ENCODE data around the gene GNLY. TPM values are rescaled to one million over a fixed set of nuclear protein-coding genes. Genes with fewer than 3 reads are reported as not detected.

GNLY gene
- total RNA-seq, 3 donors from 2014 or later = 3.0 to 6.5 (median 4.3) TPM

DNA sequence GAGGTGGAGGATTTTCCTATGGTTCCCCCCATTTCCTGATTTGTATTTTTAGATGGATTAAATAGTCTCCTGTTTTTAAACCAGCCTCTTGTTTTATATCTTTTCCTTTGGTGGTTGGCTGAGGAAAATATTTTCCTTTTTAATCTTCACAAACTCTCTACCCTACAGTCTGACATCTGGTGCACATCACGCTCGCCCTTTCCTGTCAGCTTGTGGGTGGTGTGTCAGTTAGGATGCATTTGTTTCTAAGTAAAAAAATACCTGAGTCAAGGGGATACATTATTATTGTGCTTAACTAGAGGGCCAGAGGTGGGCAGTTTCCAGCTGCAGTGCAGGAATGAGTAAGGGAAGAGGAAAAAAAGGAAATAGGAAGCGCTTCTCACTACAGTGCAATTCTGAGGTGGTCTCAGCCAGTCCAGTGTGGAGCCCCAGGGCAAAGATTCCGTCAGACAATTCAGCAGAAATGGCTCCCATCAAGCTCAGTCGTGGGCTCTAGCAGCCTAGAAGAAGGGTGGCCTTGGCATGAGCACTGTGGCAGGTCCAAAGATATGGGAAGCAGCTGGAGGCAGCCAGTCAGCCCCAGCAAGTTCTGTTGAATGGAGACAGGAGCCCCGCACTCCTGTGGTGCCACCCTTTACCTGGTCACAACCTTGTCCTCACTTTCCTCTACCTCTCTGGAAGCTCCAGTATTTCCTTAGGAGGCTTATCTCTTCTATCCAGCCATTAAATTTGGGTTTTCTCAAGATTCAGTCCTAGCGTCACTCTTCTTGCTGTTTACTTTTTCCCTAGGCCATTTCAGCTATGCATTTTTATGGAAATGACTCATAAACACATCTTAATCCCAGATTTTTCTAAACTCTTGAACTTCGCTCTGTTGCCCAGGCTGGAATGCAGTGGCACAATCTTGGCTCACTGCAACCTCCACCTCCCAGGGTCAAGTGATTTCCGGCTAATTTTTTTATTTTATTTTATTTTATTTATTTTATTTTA is 44.7 kb upstream of the GNLY start:
- TF ChIP-seq, protein P1, sequence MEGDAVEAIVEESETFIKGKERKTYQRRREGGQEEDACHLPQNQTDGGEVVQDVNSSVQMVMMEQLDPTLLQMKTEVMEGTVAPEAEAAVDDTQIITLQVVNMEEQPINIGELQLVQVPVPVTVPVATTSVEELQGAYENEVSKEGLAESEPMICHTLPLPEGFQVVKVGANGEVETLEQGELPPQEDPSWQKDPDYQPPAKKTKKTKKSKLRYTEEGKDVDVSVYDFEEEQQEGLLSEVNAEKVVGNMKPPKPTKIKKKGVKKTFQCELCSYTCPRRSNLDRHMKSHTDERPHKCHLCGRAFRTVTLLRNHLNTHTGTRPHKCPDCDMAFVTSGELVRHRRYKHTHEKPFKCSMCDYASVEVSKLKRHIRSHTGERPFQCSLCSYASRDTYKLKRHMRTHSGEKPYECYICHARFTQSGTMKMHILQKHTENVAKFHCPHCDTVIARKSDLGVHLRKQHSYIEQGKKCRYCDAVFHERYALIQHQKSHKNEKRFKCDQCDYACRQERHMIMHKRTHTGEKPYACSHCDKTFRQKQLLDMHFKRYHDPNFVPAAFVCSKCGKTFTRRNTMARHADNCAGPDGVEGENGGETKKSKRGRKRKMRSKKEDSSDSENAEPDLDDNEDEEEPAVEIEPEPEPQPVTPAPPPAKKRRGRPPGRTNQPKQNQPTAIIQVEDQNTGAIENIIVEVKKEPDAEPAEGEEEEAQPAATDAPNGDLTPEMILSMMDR (IDR thresholded peaks at IDR 0.05) = no peak
- no peak for DNase-seq
- intact Hi-C loops (cut with DNase I, micrococcal nuclease) = no loop called here
- no peaks in the 10 kb centered on the region for H3K4me1 ChIP-seq (ENCODE audit: low read depth)
- no peaks in the 10 kb centered on the region for H3K9me3 ChIP-seq
- H3K36me3 ChIP-seq (ENCODE audit: low read depth) = peaks cover 7% of the 10 kb centered on the region
- H3K4me3 ChIP-seq = no peak overlapping the region
- ATAC-seq = no peak

- no peaks in the 10 kb centered on the region for H3K9me3 ChIP-seq
- intact Hi-C loops (cut with DNase I, micrococcal nuclease) = no loop called here
- DNase-seq (no peak), ATAC-seq (no peak)
- TF ChIP-seq, protein P1 (IDR thresholded peaks at IDR 0.05) = no peak
- no peaks in the 10 kb centered on the region for H3K36me3 ChIP-seq (ENCODE audit: low read depth)
- no peaks in the 10 kb centered on the region for H3K4me1 ChIP-seq (ENCODE audit: low read depth)
- H3K4me3 ChIP-seq = no peak overlapping the region
These were observed 43.7 kb upstream of the GNLY start for GRCh38 chr2:85650456-85650855.

GRCh38 chr2:85651097-85651496 is 43.1 kb upstream of the GNLY start:
- DNase-seq = no peak
- Histone ChIP-seq H3K36me3 (ENCODE audit: low read depth) (no peaks in the 10 kb centered on the region), H3K9me3 (no peaks in the 10 kb centered on the region), H3K4me3 (no peak overlapping the region), H3K4me1 (ENCODE audit: low read depth) (no peaks in the 10 kb centered on the region)
- TF ChIP-seq, protein P1 (IDR thresholded peaks at IDR 0.05) = no peak
- intact Hi-C loops (cut with DNase I, micrococcal nuclease) = no loop called here
- ATAC-seq = no peak

- ATAC-seq (no peak), DNase-seq (no peak)
- intact Hi-C loops (cut with DNase I, micrococcal nuclease) = no loop called here
- Histone ChIP-seq H3K4me1 (ENCODE audit: low read depth) (no peaks in the 10 kb centered on the region), H3K4me3 (no peak overlapping the region), H3K36me3 (ENCODE audit: low read depth) (no peaks in the 10 kb centered on the region), H3K9me3 (no peaks in the 10 kb centered on the region)
- TF ChIP-seq, protein P1 (IDR thresholded peaks at IDR 0.05) = no peak
These were observed 42.1 kb upstream of the GNLY start for GRCh38 chr2:85652056-85652455.

GRCh38 chr2:85653996-85654395 is 40.2 kb upstream of the GNLY start:
- Histone ChIP-seq H3K4me3 (no peak overlapping the region), H3K4me1 (ENCODE audit: low read depth) (no peaks in the 10 kb centered on the region), H3K36me3 (ENCODE audit: low read depth) (no peaks in the 10 kb centered on the region), H3K9me3 (no peaks in the 10 kb centered on the region)
- intact Hi-C loops (cut with DNase I, micrococcal nuclease) = no loop called here
- DNase-seq (no peak), ATAC-seq (no peak)
- TF ChIP-seq, protein P1 (IDR thresholded peaks at IDR 0.05) = no peak

Measured in mucosa of descending colon (tissue), 3 donors.